ENCODE measurements around the gene PAX8.

DNA sequence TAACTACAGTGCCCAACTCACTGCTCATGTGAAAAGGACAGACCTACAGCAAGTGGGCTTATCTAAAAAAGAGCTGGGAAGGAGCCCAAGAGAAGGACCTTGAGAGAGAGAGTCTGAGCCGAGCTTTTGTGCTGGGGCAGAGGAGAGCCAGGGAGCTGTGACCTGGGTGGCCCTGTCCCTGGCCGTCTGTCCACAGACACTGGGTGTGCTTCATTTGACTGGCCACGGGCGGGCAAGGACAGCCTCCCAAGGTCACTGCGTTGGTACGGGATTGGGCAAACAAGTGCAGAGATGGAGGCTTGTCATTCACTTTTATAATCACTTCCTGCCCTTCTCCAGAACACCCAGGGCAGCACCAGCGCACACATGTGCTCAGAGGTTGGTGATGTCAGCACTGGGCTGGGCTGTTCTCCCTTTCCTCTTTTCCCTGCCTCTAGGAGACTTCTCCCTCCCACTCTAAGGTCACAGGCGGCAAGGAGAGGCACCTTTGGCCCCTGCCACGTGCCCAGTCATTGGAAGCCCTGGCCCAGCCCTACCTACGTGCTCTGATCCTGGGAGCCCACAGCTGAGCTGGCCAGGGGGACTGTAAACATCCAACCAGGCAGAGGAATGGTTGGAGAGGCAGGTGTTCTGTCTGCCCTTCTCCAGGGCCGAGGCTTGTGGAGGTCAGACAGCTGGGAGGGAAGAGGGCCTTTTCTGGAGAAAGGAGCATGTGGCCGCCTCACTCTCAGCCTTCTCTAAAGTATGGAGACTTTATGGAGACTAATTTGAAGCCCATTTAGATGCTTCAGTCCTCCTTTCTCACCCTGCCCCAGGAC lies 111.4 kb downstream of the PAX8 start:
- TF ChIP-seq, protein P1, sequence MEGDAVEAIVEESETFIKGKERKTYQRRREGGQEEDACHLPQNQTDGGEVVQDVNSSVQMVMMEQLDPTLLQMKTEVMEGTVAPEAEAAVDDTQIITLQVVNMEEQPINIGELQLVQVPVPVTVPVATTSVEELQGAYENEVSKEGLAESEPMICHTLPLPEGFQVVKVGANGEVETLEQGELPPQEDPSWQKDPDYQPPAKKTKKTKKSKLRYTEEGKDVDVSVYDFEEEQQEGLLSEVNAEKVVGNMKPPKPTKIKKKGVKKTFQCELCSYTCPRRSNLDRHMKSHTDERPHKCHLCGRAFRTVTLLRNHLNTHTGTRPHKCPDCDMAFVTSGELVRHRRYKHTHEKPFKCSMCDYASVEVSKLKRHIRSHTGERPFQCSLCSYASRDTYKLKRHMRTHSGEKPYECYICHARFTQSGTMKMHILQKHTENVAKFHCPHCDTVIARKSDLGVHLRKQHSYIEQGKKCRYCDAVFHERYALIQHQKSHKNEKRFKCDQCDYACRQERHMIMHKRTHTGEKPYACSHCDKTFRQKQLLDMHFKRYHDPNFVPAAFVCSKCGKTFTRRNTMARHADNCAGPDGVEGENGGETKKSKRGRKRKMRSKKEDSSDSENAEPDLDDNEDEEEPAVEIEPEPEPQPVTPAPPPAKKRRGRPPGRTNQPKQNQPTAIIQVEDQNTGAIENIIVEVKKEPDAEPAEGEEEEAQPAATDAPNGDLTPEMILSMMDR (IDR thresholded peaks at IDR 0.05; ENCODE audit: insufficient read depth, low read length) = no peak
- TF ChIP-seq POLR2AphosphoS5 (IDR thresholded peaks at IDR 0.05; ENCODE audit: low read depth) (no peak), SPI1 (IDR thresholded peaks at IDR 0.05; ENCODE audit: borderline replicate concordance, low read depth) (no peak)
